Effector memory CD8-positive, alpha-beta T cell (primary cell): Measurements from ENCODE around the gene WNT1.

Experiments
- ATAC-seq: fragments of 150-1000 bp; cut with Tn5 transposase; replicated peaks from 2 replicates; pipeline ENCODE4 v1.10.0; 2021; ENCODE audit warnings: mild to moderate bottlenecking, moderate library complexity
- DNase-seq, 3 experiments: peaks; one replicate each; pipeline ENCODE4 v3.0.0; 2021
- H3K27ac Mint-ChIP-seq, 2 donors: one replicate each; pipeline ENCODE4 v1.8.0; 2022; ENCODE audit warnings: mild to moderate bottlenecking in 2 of 2, mixed read lengths in 2 of 2, moderate library complexity in 2 of 2
- H3K27me3 Mint-ChIP-seq, 2 donors: one replicate each; pipeline ENCODE4 v1.8.0; 2022; ENCODE audit warnings: mixed read lengths in 2 of 2
- H3K36me3 Mint-ChIP-seq: one replicate; pipeline ENCODE4 v1.8.0; 2022; ENCODE audit warnings: mild to moderate bottlenecking, moderate library complexity, mixed read lengths; ENCODE audit not compliant: insufficient read depth
- H3K4me1 Mint-ChIP-seq, 2 donors: one replicate each; pipeline ENCODE4 v1.8.0; 2022; ENCODE audit warnings: low read depth in 2 of 2, mixed read lengths in 2 of 2
- H3K4me3 Mint-ChIP-seq, 2 donors: one replicate each; pipeline ENCODE4 v1.8.0; 2022; ENCODE audit warnings: mild to moderate bottlenecking in 2 of 2, mixed read lengths in 2 of 2, moderate library complexity in 2 of 2
- H3K9me3 Mint-ChIP-seq, 2 donors: one replicate each; pipeline ENCODE4 v1.8.0; 2022; ENCODE audit warnings: mixed read lengths in 2 of 2

Gene WNT1

GRCh38 chr12:49010092-49010668 is 32.1 kb downstream of the WNT1 start:
- H3K9me3 Mint-ChIP-seq, result no peaks in the 10 kb centered on the region
- no peak overlapping the region for H3K27ac Mint-ChIP-seq
- peaks cover 2 to 4% of the 10 kb centered on the region in 2 donors for H3K4me1 Mint-ChIP-seq
- ATAC-seq (no peak), DNase-seq (no peak)
- no peak overlapping the region for H3K4me3 Mint-ChIP-seq
- H3K36me3 Mint-ChIP-seq, result peaks cover 58% of the 10 kb centered on the region
- no peaks in the 10 kb centered on the region for H3K27me3 Mint-ChIP-seq

- Mint-ChIP-seq H3K4me3 (no peak overlapping the region), H3K4me1 (peaks cover 14 to 19% of the 10 kb centered on the region in 2 donors), H3K36me3 (peaks cover 63% of the 10 kb centered on the region), H3K9me3 (no peaks in the 10 kb centered on the region), H3K27ac (no peak overlapping the region), H3K27me3 (no peaks in the 10 kb centered on the region)
- ATAC-seq (no peak), DNase-seq (no peak)
These were observed 34.6 kb downstream of the WNT1 start for GRCh38 chr12:49012739-49013138.

- Mint-ChIP-seq H3K4me3 (no peak overlapping the region), H3K27ac (peak overlapping the region in 1 of 2 donors; percentile 57), H3K27me3 (no peaks in the 10 kb centered on the region), H3K4me1 (peaks cover 19 to 22% of the 10 kb centered on the region in 2 donors), H3K9me3 (no peaks in the 10 kb centered on the region), H3K36me3 (peaks cover 66% of the 10 kb centered on the region)
- DNase-seq, result no peak
- ATAC-seq, result no peak
These were observed 35.3 kb downstream of the WNT1 start for GRCh38 chr12:49013428-49013827.

- Mint-ChIP-seq H3K9me3 (no peaks in the 10 kb centered on the region), H3K27me3 (no peaks in the 10 kb centered on the region), H3K4me3 (no peak overlapping the region), H3K4me1 (peaks cover 24 to 28% of the 10 kb centered on the region in 2 donors), H3K36me3 (peaks cover 66% of the 10 kb centered on the region), H3K27ac (peak overlapping the region; percentile 57 to 60)
- DNase-seq (no peak), ATAC-seq (no peak)
These were observed 36.4 kb downstream of the WNT1 start for GRCh38 chr12:49014547-49014946.

GRCh38 chr12:49015196-49015595 is 37.1 kb downstream of the WNT1 start:
- H3K27ac Mint-ChIP-seq, result peak overlapping the region; percentile 38 to 60
- no peak for DNase-seq
- H3K27me3 Mint-ChIP-seq, result no peaks in the 10 kb centered on the region
- peaks cover 68% of the 10 kb centered on the region for H3K36me3 Mint-ChIP-seq
- H3K9me3 Mint-ChIP-seq, result no peaks in the 10 kb centered on the region
- no peak overlapping the region for H3K4me3 Mint-ChIP-seq
- ATAC-seq, result no peak
- peaks cover 29 to 33% of the 10 kb centered on the region in 2 donors for H3K4me1 Mint-ChIP-seq

- H3K4me3 Mint-ChIP-seq, result peak overlapping the region; percentile 94
- ATAC-seq, result peak; percentile 10
- peaks cover 29 to 38% of the 10 kb centered on the region in 2 donors for H3K4me1 Mint-ChIP-seq
- peak in 1 of 3 experiments; percentile 28 for DNase-seq
- no peaks in the 10 kb centered on the region for H3K27me3 Mint-ChIP-seq
- H3K36me3 Mint-ChIP-seq, result peaks cover 55% of the 10 kb centered on the region
- H3K27ac Mint-ChIP-seq, result peak overlapping the region; percentile 100
- no peaks in the 10 kb centered on the region for H3K9me3 Mint-ChIP-seq
These were observed 39.8 kb downstream of the WNT1 start for GRCh38 chr12:49017891-49018260.

- Mint-ChIP-seq H3K4me1 (peaks cover 29 to 38% of the 10 kb centered on the region in 2 donors), H3K9me3 (no peaks in the 10 kb centered on the region), H3K36me3 (peaks cover 54% of the 10 kb centered on the region), H3K27me3 (no peaks in the 10 kb centered on the region), H3K27ac (peak within 1 kb of the TSS; percentile 100), H3K4me3 (peak within 1 kb of the TSS; percentile 94)
- peak; percentile 85 for ATAC-seq
- peak; percentile 97 to 98 (median 98) for DNase-seq
These were observed 40.4 kb downstream of the WNT1 start, which contains the start of gene PRKAG1 for GRCh38 chr12:49018261-49019119. PRKAG1 (minus strand) TSS chr12:49018776; CDS start chr12:49018740, 36 bp downstream.

- Mint-ChIP-seq H3K9me3 (no peaks in the 10 kb centered on the region), H3K27ac (peak overlapping the region; percentile 100), H3K4me1 (peaks cover 29 to 38% of the 10 kb centered on the region in 2 donors), H3K4me3 (peak overlapping the region; percentile 94), H3K27me3 (no peaks in the 10 kb centered on the region), H3K36me3 (peaks cover 53% of the 10 kb centered on the region)
- ATAC-seq (peak; percentile 23), DNase-seq (no peak)
These were observed 41.0 kb downstream of the WNT1 start for GRCh38 chr12:49019120-49019430.

- no peak for ATAC-seq
- H3K4me3 Mint-ChIP-seq, result peak overlapping the region; percentile 75 to 94
- H3K36me3 Mint-ChIP-seq, result peaks cover 53% of the 10 kb centered on the region
These were observed 41.6 kb downstream of the WNT1 start for GRCh38 chr12:49019443-49020324.

GRCh38 chr12:49020441-49020840 is 42.3 kb downstream of the WNT1 start:
- no peak for DNase-seq

More at GRCh38 chr12:49019443-49020324, 41.6 kb downstream of the WNT1 start:
- no peaks in the 10 kb centered on the region for H3K9me3 Mint-ChIP-seq
- H3K27ac Mint-ChIP-seq, result peak overlapping the region; percentile 100
- H3K27me3 Mint-ChIP-seq, result no peaks in the 10 kb centered on the region
- H3K4me1 Mint-ChIP-seq, result peaks cover 29 to 34% of the 10 kb centered on the region in 2 donors
- peak in 2 of 3 experiments; percentile 36 to 57 for DNase-seq

GRCh38 chr12:49021292-49021915 is 43.3 kb downstream of the WNT1 start:
- peak overlapping the region; percentile 100 for H3K27ac Mint-ChIP-seq
- ATAC-seq, result no peak
- H3K4me3 Mint-ChIP-seq, result no peak overlapping the region
- peaks cover 58% of the 10 kb centered on the region for H3K36me3 Mint-ChIP-seq
- peaks cover 23 to 30% of the 10 kb centered on the region in 2 donors for H3K4me1 Mint-ChIP-seq
- DNase-seq, result no peak
- H3K27me3 Mint-ChIP-seq, result no peaks in the 10 kb centered on the region
- H3K9me3 Mint-ChIP-seq, result no peaks in the 10 kb centered on the region

More at GRCh38 chr12:49020441-49020840, 42.3 kb downstream of the WNT1 start:
- Mint-ChIP-seq H3K4me3 (no peak overlapping the region), H3K4me1 (peaks cover 29 to 34% of the 10 kb centered on the region in 2 donors), H3K27me3 (no peaks in the 10 kb centered on the region), H3K36me3 (peaks cover 56% of the 10 kb centered on the region), H3K27ac (peak overlapping the region; percentile 100), H3K9me3 (no peaks in the 10 kb centered on the region)
- no peak for ATAC-seq

- Mint-ChIP-seq H3K36me3 (peaks cover 60% of the 10 kb centered on the region), H3K9me3 (no peaks in the 10 kb centered on the region), H3K4me1 (peaks cover 15 to 19% of the 10 kb centered on the region in 2 donors), H3K27ac (peak overlapping the region; percentile 89 to 100), H3K4me3 (no peak overlapping the region), H3K27me3 (no peaks in the 10 kb centered on the region)
- ATAC-seq, result no peak
- no peak for DNase-seq
These were observed 44.5 kb downstream of the WNT1 start for GRCh38 chr12:49022558-49023178.
